ENCODE results near the gene CEACAM6. TPM values are rescaled to one million over a fixed set of nuclear protein-coding genes. Genes with fewer than 3 reads are reported as not detected.

Gene CEACAM6
- total and polyA plus RNA-seq, 7 donors: 0.03 to 0.27 (median 0.10) TPM; not detected in 3

DNA sequence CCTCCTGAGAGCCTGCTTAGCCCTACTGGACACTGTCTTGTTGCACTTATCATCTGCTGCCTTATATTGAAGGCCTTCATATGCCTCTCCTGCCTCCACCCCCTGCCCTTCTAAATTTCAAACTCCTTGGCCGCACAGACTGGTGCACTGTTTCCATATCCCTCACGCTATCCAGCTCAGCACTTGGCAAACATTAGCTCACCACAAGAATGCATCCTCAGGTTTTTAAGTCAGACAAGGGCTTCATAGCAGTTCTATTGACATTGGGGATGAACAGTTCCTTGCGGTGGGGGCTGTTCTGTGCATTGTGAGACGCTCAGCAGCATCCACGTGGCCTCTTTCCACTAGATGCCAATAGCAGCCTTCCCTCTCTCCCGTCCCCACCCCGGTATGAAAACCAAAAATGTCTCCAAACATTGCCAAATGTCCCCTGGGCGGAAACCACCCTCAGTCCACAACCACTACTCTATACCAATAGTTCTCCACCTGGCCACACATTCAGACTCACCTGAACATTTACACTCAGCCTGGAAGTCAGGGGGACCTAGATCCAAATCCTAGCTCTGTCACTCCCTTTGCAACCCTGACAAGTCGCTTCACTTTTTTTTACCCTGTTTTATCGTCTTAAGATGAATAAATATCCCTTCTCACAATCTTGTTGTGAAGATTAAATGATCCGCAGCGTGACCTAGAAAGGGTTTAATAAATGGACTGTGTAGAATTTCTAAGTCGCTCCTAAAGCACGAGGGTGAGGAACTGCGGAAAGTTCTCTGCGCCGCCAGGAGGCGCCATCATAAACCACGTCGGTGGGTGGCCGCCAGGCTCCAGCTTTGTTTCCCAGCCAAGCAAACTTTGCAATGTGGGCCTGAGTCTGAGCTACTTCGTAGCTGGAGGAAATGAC is 37.4 kb downstream of the CEACAM6 start:
- Histone ChIP-seq H3K36me3 (ENCODE audit: insufficient read depth in 1 of 2, low read depth in 1 of 2) (no peaks in the 10 kb centered on the region), H3K4me3 (no peak overlapping the region), H3K9me3 (no peaks in the 10 kb centered on the region), H3K27me3 (ENCODE audit: insufficient read depth in 3 of 3, low read length in 2 of 3) (peaks cover 0 to 9% (median 0%) of the 10 kb centered on the region in 3 donors), H3K27ac (no peak overlapping the region), H3K4me1 (no peaks in the 10 kb centered on the region)
- TF ChIP-seq, protein P1, sequence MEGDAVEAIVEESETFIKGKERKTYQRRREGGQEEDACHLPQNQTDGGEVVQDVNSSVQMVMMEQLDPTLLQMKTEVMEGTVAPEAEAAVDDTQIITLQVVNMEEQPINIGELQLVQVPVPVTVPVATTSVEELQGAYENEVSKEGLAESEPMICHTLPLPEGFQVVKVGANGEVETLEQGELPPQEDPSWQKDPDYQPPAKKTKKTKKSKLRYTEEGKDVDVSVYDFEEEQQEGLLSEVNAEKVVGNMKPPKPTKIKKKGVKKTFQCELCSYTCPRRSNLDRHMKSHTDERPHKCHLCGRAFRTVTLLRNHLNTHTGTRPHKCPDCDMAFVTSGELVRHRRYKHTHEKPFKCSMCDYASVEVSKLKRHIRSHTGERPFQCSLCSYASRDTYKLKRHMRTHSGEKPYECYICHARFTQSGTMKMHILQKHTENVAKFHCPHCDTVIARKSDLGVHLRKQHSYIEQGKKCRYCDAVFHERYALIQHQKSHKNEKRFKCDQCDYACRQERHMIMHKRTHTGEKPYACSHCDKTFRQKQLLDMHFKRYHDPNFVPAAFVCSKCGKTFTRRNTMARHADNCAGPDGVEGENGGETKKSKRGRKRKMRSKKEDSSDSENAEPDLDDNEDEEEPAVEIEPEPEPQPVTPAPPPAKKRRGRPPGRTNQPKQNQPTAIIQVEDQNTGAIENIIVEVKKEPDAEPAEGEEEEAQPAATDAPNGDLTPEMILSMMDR (IDR thresholded peaks at IDR 0.05): peak; percentile 20
- WGBS, 3 donors: 23 to 26% (median 25%) methylated on average over 22 of the region's 22 CpGs
- ATAC-seq: no peak
- intact Hi-C loops (cut with DNase I): no loop called here
- DNase-seq: peak; percentile 28 to 58

DNA sequence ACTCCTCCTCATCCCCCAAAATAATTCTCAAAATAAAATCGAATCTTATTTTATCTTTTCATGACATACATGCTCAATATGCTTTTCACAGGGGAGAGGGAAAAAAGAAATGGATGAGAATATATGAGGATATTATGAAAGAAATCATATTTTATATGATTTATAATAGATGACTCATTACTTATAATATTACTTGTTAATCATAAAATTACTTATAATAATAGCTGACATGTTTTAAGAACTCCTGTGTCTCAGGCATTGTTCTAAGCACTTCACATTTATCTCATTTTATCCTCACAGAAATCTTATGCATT is 38.0 kb downstream of the CEACAM6 start:
- TF ChIP-seq, protein P1 (IDR thresholded peaks at IDR 0.05): no peak
- H3K36me3 ChIP-seq (ENCODE audit: insufficient read depth in 1 of 2, low read depth in 1 of 2): no peaks in the 10 kb centered on the region
- DNase-seq: no peak
- H3K9me3 ChIP-seq: no peaks in the 10 kb centered on the region
- H3K4me3 ChIP-seq: no peak overlapping the region
- H3K4me1 ChIP-seq: no peaks in the 10 kb centered on the region
- intact Hi-C loops (cut with DNase I): no loop called here
- WGBS, 3 donors: 0 to 2% (median 0%) methylated on average over 1 of the region's 1 CpG
- H3K27ac ChIP-seq: no peak overlapping the region
- peaks cover 0 to 9% (median 0%) of the 10 kb centered on the region in 3 donors for H3K27me3 ChIP-seq (ENCODE audit: insufficient read depth in 3 of 3, low read length in 2 of 3)
- no peak for ATAC-seq

DNA sequence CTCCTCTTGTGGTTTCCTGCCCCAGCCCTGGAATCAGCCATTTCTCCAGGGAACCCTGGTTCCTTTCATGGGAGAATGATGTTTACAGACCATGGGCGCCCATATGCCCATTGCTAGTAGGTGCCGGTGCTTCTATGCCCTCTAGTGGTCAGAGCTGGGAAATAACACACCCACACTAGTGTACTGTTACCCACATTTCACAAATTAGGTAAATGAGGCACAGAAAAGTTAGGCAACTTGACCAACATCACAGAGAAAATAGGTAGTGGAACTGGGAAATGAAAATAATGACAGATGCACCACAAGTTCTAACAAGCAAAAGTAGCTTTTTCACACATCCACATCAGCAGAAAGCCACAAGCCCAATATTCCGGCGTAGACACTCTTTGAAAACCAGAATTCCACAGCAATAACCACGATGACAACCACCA is 39.7 kb downstream of the CEACAM6 start:
- H3K27me3 ChIP-seq (ENCODE audit: insufficient read depth in 3 of 3, low read length in 2 of 3): peaks cover 0 to 9% (median 0%) of the 10 kb centered on the region in 3 donors
- ATAC-seq (peak in 2 of 4 donors; percentile 49 to 61), DNase-seq (no peak)
- H3K9me3 ChIP-seq: no peaks in the 10 kb centered on the region
- intact Hi-C loops (cut with DNase I): no loop called here
- H3K27ac ChIP-seq: no peak overlapping the region
- H3K4me3 ChIP-seq: no peak overlapping the region
- no peaks in the 10 kb centered on the region for H3K4me1 ChIP-seq
- TF ChIP-seq, protein P1 (IDR thresholded peaks at IDR 0.05): peak; percentile 50
- WGBS, 3 donors: 42 to 44% (median 43%) methylated on average over 5 of the region's 5 CpGs
- no peaks in the 10 kb centered on the region for H3K36me3 ChIP-seq (ENCODE audit: insufficient read depth in 1 of 2, low read depth in 1 of 2)

DNA sequence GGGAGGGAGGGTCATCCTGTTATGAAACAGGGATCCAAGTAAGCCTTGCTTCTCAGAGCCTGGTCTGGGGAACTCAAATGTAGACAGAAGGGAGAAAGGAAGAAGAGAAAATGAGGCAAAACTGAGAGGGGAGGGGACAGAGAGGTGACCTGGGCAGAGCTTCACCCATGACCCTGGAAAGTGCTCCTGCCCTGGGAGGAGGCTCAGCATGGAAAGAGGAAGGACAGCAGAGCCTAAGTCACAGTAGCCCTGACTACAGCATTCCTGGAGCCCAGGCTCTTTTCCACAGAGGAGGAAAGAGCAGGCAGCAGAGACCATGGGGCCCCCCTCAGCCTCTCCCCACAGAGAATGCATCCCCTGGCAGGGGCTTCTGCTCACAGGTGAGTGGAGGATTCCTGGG is 41.0 kb downstream of the CEACAM6 start, which contains the start of gene CEACAM3:
CEACAM3 (plus strand) TSS at position 226 of the 400 bp plus-strand sequence; CDS start at position 317, 91 bp downstream.
- H3K4me1 ChIP-seq: no peaks in the 10 kb centered on the region
- H3K4me3 ChIP-seq: no peak within 1 kb of the TSS
- no peak for ATAC-seq
- no peaks in the 10 kb centered on the region for H3K9me3 ChIP-seq
- DNase-seq: no peak
- no peaks in the 10 kb centered on the region for H3K36me3 ChIP-seq (ENCODE audit: insufficient read depth in 1 of 2, low read depth in 1 of 2)
- intact Hi-C loops (cut with DNase I): no loop called here
- peaks cover 0 to 13% (median 0%) of the 10 kb centered on the region in 3 donors for H3K27me3 ChIP-seq (ENCODE audit: insufficient read depth in 3 of 3, low read length in 2 of 3)
- H3K27ac ChIP-seq: no peak within 1 kb of the TSS
- TF ChIP-seq, protein P1 (IDR thresholded peaks at IDR 0.05): no peak
